HepG2 (cell line): ENCODE results near the gene MAN2A1. TPM values are rescaled to one million over a fixed set of nuclear protein-coding genes. Genes with fewer than 3 reads are reported as not detected.
A peak's percentile ranks its signal among the peaks of the same experiment; 100 is the strongest.

ENCODE experiments used
- ZNF337 ChIP-seq: sonication (generic); formaldehyde crosslinking; IDR thresholded peaks from 2 replicates; pipeline ENCODE4 v1.5.1; 2020; ENCODE audit warnings: missing genetic modification reagents, low read depth, mild to moderate bottlenecking, borderline replicate concordance
- polyA plus RNA-seq, 8 experiments: library from polyadenylated mRNA; depleted of rRNA in 3 of 8; stranded (reverse) in 7 of 8; unstranded in 1 of 8; fragments of >200 nt; fragmentation: Illumina TruSeq in 4 of 8; extraction: Trizol in 4 of 8; gene quantifications; 2 replicates each; pipeline versions ENCODE4 v1.2.1 to v1.2.3, GENCODE V29; 2011 to 2016; ENCODE audit warnings: low read depth in 4 of 8, missing spikeins in 1 of 8, mixed read lengths in 1 of 8; ENCODE audit not compliant: insufficient read depth in 1 of 8
- total RNA-seq, 5 experiments: library from RNA; depleted of rRNA; stranded (reverse); fragments of >200 nt; fragmentation: Illumina TruSeq; extraction: Trizol; gene quantifications; 2 replicates each; pipeline ENCODE4 v1.2.3, GENCODE V29; 2016; ENCODE audit warnings: low read depth in 1 of 5
- TF ChIP-seq, protein P1 (sequence below), 2 experiments: sonication (generic) in 1 of 2; formaldehyde crosslinking in 1 of 2; IDR thresholded peaks; 2 replicates each; pipeline versions ENCODE4 v1.4.0 to v1.6.1; 2018 to 2020; ENCODE audit warnings: missing genetic modification reagents in 2 of 2, borderline replicate concordance in 1 of 2, low read depth in 1 of 2, mild to moderate bottlenecking in 1 of 2, missing biosample characterization in 1 of 2
- TF ChIP-seq, protein P2 (sequence below), 2 experiments: sonication (generic) in 1 of 2; formaldehyde crosslinking in 1 of 2; IDR thresholded peaks; 2 replicates each; pipeline versions ENCODE4 v1.4.0 to v1.6.1; 2016 to 2020; ENCODE audit warnings: borderline replicate concordance in 1 of 2, low read depth in 1 of 2, mild to moderate bottlenecking in 1 of 2, missing genetic modification reagents in 1 of 2
- TF ChIP-seq, protein P3 (sequence below): fragments of 450-650 bp; IDR thresholded peaks from 2 replicates; pipeline ENCODE4 v1.6.1; 2017

Gene MAN2A1
- total and polyA plus RNA-seq, 2 of the 13 experiments (the other 11 are each of a cell fraction or from before 2014, with no cell fraction given): 56.2 to 80.5 TPM

DNA sequence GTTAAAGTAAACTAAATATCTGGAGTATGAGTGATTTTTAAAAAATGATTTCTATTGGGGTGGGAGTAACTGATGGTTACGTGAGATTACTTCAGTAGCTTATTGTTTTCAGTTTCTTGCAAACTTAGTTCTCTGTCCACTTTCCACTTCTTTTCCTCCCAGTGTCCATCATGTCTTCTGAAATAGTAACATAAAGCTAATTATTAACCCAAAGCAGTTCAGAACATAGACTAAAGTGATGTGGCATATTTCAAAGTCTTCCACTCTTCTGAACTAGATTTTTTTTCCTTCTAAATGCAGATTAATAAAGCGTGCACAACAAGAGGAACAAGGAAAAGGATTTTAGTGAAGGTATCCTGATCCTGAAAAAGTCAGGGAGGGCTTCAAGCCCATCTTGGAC lies 114.1 kb downstream of the MAN2A1 start (continued):
- TF ChIP-seq, protein P1, sequence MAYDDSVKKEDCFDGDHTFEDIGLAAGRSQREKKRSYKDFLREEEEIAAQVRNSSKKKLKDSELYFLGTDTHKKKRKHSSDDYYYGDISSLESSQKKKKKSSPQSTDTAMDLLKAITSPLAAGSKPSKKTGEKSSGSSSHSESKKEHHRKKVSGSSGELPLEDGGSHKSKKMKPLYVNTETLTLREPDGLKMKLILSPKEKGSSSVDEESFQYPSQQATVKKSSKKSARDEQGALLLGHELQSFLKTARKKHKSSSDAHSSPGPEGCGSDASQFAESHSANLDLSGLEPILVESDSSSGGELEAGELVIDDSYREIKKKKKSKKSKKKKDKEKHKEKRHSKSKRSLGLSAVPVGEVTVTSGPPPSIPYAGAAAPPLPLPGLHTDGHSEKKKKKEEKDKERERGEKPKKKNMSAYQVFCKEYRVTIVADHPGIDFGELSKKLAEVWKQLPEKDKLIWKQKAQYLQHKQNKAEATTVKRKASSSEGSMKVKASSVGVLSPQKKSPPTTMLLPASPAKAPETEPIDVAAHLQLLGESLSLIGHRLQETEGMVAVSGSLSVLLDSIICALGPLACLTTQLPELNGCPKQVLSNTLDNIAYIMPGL (CRISPR knock-in tag; IDR thresholded peaks at IDR 0.05; ENCODE audit: borderline replicate concordance in 1 of 2, low read depth in 1 of 2): no peak
- TF ChIP-seq ZNF337 (CRISPR knock-in tag): no peak
- TF ChIP-seq, protein P2, sequence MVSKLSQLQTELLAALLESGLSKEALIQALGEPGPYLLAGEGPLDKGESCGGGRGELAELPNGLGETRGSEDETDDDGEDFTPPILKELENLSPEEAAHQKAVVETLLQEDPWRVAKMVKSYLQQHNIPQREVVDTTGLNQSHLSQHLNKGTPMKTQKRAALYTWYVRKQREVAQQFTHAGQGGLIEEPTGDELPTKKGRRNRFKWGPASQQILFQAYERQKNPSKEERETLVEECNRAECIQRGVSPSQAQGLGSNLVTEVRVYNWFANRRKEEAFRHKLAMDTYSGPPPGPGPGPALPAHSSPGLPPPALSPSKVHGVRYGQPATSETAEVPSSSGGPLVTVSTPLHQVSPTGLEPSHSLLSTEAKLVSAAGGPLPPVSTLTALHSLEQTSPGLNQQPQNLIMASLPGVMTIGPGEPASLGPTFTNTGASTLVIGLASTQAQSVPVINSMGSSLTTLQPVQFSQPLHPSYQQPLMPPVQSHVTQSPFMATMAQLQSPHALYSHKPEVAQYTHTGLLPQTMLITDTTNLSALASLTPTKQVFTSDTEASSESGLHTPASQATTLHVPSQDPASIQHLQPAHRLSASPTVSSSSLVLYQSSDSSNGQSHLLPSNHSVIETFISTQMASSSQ (IDR thresholded peaks at IDR 0.05; ENCODE audit: low read depth): peak; percentile 82
- TF ChIP-seq, protein P2 (CRISPR knock-in tag; IDR thresholded peaks at IDR 0.05; ENCODE audit: borderline replicate concordance): peak; percentile 37; the same call in 1 of the 2 replicates
- TF ChIP-seq, protein P3, sequence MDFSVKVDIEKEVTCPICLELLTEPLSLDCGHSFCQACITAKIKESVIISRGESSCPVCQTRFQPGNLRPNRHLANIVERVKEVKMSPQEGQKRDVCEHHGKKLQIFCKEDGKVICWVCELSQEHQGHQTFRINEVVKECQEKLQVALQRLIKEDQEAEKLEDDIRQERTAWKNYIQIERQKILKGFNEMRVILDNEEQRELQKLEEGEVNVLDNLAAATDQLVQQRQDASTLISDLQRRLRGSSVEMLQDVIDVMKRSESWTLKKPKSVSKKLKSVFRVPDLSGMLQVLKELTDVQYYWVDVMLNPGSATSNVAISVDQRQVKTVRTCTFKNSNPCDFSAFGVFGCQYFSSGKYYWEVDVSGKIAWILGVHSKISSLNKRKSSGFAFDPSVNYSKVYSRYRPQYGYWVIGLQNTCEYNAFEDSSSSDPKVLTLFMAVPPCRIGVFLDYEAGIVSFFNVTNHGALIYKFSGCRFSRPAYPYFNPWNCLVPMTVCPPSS: no peak
